Measurements from ENCODE around the gene INO80B.
"Not testable (repeated sequence)": the region's sequence is repeated elsewhere in the genome, so short reads cannot be mapped to it uniquely, and the experiment has no call there.

DNA sequence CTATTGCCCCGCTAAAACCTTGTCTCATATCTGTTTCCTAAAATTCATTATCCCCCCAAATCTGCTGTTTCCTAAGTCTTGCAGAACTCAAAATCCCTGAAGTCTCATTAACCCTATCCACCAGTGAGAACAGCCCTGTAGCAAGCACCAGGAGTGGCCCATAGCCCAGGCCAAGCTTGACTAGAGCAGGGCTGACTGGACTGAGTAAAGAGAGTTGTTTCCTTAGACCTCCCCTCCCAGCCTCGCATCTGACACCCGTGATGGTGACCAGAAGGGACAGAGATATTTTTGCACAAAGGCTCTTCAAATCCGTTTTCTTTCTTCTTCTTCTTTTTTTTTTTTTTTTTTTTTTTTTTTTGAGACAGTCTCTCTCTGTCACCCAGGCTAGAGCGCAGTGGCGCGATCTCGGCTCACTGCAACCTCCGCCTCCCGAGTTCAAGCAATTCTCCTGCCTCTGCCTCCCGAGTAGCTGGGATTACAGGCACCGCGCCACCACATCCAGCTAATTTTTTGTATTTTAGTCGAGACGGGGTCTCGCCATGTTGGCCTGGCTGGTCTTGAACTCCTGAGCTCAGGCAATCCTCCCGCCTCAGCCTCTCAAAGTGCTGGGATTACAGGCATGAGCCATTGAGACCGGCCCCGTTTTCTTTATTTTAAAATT, 34.3 kb upstream of the INO80B start:
- TF ChIP-seq, protein P1, sequence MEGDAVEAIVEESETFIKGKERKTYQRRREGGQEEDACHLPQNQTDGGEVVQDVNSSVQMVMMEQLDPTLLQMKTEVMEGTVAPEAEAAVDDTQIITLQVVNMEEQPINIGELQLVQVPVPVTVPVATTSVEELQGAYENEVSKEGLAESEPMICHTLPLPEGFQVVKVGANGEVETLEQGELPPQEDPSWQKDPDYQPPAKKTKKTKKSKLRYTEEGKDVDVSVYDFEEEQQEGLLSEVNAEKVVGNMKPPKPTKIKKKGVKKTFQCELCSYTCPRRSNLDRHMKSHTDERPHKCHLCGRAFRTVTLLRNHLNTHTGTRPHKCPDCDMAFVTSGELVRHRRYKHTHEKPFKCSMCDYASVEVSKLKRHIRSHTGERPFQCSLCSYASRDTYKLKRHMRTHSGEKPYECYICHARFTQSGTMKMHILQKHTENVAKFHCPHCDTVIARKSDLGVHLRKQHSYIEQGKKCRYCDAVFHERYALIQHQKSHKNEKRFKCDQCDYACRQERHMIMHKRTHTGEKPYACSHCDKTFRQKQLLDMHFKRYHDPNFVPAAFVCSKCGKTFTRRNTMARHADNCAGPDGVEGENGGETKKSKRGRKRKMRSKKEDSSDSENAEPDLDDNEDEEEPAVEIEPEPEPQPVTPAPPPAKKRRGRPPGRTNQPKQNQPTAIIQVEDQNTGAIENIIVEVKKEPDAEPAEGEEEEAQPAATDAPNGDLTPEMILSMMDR (IDR thresholded peaks at IDR 0.05; ENCODE audit: low read depth, low read length, poor library complexity, severe bottlenecking), result not testable (repeated sequence)
- TF ChIP-seq EZH2phosphoT487 (IDR thresholded peaks at IDR 0.05; ENCODE audit: borderline replicate concordance, low read length), result not testable (repeated sequence)
